GM12801 (cell line): ENCODE results near the gene TNFAIP8.

ENCODE experiments used
- CTCF ChIP-seq: IDR thresholded peaks from one replicate; pipeline ENCODE4 v1.5.1; 2011; ENCODE audit warnings: control low read depth; ENCODE audit not compliant: insufficient read length; ENCODE audit errors: extremely low read depth

Gene TNFAIP8

DNA sequence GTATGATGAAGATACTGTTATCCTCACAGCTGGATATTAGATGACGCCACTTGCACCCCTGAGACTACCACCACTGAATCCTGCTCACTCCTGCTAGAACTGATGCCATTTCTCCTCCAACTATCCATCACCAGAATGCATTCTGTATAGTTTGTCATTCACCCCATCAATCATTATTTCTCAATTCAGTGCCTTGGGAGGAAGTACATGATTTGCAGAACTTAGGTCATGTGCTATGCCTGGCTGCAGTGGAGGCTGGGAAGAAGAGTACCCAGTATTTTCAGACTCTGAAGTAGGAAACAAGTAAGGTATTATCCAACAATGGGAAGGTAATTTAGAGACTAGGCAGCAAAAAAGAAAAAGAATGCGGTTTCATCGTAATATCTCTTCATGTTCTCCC, 70.2 kb downstream of the TNFAIP8 start:
- no peak for TF ChIP-seq CTCF

DNA sequence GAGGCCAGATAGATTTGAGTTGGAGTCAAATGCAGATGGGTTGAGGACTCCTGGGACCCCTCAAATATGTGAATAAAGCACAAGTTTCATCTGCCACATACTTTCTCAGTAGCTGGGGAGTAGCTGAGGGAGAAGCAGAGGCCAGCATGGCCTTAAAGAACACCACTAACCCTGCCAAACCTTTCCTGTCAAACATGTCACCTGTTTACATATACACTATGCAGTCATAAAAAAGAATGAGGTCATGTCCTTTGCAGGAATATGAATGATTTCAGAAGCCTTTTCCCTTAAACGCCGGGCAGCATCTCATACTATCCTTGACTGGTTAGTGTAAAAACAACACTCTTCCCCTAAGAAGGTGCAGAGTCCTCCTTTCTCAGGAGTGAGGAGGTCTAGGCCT, 71.2 kb downstream of the TNFAIP8 start:
- TF ChIP-seq CTCF = no peak

DNA sequence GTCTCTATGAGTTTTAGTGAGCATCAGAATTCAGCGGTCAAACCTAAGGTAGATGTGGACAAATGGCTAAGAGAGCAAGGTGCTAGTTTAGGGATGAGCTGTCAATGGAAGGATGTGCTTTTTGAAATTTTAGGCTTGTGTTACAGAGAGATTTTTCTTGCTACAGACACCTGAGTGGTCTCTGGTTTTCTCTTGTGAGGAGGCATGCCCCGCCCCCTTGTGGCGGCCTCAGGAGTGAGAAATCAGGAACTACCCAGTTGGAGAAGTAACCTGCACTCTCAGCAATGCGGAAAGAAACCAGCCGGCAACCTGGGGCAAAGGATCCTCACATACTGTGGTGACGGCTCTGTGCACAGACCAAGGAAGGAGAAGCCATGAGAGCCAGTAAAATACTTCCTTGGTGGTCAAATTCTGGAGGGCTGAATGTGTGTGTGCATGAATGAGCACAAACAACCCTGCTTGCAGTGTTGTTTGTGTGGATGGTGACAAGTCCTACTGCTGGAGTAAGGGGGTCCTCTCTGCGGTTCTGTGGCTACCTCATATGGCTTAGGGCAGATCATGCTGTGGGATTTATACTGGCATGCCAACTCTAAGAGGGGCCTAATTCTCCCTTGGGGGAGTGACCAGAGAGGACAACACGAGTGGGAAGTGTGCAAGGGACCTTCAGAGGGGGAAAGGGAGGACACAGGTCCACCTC, 79.8 kb downstream of the TNFAIP8 start:
- TF ChIP-seq CTCF = no peak

- no peak for TF ChIP-seq CTCF
These were observed 83.4 kb downstream of the TNFAIP8 start for GRCh38 chr5:119439140-119439631.

GRCh38 chr5:119445544-119445943, 89.7 kb downstream of the TNFAIP8 start:
- TF ChIP-seq CTCF = no peak
